GM18907 (cell line): ENCODE measurements around the gene GRK6.

Source experiments
- ATAC-seq: cut with Tn5 transposase; IDR thresholded peaks from one replicate; pipeline ENCODE4 v1.9.1; 2021; ENCODE audit warnings: mild to moderate bottlenecking, moderate library complexity; ENCODE audit not compliant: unreplicated experiment

Gene GRK6

DNA sequence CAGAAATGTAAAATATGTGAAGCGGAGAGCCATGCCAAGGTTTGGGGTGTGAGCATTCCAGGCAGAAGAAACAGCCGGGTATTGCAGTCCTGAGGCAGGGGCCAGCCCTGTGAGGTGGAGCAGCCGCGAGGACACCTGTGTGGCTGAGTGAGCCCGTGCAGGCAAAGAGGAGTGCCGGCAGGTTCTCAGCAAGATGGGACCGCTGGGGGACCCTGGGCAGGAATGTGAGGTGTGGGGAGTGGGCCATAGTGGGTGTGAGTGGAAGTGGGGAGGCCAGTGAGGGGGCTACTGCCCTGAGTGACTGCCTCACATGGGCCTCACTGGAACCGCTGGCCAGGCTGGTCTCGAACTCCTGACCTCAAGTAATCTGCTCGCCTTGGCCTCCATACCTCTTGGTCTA is 12.0 kb downstream of the GRK6 start:
- ATAC-seq: no peak

DNA sequence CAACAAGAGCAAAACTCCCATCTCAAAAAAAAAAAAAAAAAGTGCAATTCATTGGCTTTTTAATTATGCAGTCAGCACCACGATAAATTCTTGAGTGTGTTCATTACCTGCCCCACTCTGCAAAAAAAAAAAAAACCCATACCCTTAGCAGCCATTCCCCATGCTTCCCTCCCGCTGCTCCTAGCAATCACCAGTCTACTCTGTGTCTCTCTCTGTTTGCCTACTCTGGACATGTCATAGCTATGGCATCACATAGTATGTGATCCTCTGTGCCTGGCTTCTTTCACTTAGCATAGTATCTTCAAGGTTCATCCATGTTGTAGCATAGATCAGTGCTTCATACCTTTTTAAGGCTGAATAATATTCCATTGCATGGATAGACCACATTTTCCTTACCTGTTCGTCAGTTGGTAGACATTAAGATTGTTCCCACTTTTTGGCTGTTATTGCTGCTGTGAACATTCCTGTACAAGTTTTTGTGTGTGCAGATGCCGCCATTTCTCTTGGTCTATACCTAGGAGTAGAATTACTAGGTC is 13.1 kb downstream of the GRK6 start:
- no peak for ATAC-seq

DNA sequence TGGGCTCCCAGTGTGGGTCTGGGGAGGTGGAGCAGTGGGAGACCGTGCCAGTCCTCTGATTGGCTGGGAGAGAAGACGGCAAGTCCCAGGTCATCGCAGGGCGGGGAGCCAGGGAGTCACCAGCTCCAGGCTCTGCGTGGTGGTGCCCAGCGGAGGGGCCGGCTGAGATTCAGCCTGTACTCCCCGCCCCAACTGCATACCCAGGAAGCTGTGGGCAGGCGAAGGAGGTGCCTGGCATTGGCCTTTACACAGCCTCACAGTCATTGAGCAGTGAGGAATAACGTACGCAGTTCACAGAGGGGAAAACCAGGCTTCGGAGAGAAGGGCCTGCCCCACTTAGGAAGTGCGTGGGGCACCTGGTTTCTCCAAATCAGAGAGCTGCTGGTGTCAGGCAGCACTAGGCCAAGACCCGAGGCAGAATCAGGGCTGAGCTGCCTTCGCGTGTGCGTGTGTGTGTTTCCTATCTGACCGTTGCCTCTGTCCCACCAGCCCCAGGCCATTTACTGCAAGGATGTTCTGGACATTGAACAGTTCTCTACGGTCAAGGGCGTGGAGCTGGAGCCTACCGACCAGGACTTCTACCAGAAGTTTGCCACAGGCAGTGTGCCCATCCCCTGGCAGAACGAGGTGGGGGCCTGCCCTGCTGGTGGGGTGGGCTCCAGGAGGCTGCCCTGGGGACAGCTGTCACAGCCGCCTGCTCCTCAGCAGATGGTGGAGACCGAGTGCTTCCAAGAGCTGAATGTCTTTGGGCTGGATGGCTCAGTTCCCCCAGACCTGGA is 13.9 kb downstream of the GRK6 start:
- no peak for ATAC-seq

DNA sequence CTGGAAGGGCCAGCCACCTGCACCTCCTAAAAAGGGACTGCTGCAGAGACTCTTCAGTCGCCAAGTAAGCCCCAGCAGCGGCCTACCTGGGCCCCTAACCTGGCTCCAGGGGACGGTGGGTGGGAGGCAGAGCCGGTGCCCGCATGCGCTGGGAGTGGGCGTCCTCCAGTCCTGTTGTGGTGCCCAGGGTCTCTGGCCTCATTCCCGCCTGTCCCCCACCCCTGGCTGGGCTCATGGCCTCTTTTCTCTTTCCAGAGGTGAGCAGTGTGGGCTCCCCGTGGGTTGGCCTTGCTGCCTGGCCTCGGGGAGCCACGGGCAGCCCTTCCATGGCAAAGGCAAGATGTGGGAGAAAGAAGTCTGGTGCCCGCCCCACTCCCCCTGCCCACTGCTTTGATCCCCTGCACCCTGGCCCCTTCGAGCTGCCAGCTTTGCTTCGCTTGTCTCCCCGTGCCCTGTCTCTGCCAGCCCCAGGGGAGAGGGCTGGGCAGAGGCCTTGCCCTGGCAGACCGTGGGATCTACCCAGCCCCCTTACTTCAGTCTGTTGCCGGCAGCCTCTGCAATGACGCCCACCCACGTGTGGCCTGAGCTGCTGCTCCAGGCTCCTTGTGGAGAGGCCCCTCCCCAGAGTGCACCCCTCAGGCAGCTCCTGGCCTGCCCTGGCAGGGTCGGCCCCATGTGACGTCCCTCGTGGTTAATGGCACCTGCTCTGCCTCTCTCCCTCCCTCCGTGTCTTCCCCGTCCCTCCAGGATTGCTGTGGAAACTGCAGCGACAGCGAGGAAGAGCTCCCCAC is 14.7 kb downstream of the GRK6 start:
- no peak for ATAC-seq

DNA sequence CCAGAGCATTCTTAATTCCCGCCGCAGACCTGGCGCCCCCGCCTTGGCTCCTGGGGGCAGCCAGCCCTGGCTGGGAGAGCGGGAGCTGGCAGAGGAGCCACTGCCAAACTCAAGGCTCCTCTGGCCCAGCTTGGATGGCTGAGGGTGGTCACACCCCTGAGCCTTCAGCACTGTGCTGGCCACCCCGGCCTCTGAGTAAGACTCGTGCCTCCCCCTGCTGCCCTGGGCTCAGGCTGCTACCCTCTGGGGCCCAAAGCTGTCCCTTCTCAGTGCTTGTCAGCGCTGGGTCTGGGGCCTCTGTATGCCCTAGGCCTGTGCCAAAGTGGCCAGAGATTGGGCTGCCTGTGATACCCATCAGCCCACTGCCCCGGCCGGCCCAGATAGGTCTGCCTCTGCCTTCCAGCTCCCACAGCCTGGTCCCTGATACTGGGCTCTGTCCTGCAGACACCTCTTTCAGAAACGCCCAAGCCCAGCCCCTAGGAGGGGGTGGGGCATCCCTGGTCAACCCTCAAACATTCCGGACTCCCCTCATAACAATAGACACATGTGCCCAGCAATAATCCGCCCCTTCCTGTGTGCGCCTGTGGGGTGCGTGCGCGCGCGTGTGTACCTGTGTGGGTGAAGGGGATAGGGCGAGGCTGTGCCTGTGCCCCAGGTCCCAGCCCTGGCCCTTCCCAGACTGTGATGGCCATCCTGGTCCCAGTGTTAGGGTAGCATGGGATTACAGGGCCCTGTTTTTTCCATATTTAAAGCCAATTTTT is 15.8 kb downstream of the GRK6 start:
- ATAC-seq: no peak

DNA sequence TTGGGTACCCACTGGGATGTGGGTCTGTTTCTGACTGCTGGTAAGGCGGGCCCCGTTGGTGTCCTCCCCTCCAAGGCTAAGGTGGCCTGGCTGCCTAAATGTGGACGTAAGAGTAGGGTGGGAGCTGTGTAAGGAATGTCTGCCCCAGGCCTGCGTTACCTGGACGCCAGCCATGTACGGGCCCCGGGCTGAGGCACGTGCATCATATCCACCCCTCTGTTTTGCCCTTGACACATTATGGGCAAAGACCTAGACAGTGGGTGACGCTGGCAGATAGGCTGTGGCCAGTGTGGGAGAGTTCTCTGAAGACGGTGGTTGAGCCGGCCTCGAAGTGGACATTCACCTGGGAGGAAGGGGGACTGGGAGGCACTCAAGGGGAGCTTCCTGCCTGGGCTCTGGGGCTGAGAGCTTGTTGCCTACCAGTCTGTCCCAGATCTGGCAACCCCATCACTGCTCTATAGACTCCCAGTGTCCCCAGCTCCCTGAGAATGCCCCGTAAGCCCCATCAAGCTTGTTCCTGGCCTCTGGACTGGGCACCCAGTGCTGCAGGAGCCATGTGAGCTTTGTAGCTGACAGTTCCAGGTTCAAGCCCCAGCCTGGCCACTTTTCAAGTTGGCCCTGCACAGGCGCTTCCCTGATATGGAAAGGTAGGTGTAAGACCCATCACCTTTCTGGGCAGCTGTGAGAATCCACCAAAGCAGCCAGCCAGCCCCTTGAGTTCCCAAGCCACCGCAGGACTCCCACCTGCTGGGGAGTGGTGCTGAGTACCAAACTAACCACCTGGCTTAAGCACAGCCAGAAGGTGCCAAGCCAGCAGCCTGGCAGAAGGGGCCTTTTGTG is 16.9 kb downstream of the GRK6 start:
- no peak for ATAC-seq

DNA sequence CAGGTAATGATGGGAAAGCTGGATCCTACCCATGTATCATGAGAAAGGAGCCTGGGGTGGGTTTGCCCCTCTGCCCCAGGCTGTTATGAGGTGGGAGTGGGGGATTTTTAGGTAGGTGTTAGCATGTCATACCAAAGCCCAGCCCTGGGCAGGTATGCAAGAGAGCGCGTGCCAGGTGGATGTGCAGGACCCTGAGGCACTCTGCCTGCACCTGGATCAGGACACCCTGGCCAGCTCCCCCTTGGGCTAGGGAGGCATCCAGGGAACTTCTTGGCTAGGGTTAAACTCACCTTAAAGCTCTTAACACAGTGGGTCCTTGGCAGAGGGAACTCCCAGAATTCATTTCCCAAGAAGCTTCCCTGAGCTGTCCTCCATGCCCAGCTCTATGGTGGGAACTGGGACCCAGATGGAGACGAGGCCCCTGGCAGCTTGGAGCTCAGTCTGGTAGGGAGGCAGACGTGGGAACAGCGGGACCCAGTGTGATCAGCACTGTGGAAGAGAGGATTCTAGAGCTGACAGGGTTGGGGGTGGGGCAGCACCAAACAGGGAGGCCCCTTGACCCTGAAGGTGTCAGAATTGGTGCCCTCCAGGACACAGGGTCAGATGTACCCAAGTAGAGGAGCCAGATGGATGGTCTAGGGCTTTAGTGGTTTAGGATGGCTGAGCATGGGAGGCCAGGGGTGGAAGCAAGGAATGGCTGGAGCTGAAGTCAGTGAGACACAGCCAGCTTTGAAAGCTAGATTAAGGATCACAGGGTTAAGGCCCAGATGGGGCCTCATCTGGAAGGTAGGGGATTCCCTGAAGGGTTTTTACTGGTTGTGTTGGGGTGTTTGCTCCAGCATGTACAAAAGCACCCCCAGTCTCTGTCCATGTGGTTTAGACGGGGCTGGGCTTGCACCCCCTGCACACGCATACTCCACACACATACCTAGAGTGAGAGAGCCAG is 17.9 kb downstream of the GRK6 start:
- ATAC-seq: no peak

DNA sequence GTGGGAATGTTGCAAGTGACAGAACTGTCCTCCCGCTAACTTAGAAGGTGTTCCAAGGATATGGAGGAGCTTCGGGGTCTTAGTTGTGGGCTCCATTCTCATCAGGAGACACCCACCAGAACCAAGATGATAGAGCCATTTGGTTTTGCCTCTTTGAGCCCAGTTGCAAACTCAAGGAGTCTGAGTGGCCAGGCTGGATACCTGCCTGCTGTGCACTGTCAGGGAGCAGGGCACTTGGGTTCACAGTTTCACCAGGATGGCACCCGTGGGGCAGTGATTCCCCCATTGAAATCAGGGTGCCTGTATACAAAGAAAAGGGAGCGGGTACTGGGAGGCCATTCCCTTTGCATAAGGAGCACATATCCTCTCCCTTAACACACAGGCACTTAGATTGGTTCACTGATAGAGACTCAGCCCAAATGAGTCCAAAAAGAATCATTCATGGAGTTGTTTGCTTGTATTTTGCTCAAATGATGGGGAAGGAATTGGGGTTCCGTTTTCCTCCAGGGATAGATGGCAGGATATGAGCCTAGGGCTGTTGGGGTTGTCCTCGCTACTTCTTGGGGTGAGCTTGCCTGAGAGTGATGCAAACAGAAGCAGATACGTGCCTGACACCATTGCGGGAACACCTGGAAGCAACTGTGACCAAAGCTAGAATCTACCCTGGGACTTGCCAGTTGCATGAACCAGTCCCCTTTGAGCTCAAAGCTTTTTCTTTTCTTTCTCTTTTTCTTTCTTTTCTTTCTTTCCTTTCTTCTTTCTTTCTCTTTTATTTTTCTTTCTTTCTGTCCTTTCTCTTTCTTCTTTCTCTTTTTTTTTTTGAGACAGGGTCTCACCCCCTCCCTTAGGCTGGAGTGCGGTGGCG is 18.8 kb downstream of the GRK6 start:
- ATAC-seq: no peak

DNA sequence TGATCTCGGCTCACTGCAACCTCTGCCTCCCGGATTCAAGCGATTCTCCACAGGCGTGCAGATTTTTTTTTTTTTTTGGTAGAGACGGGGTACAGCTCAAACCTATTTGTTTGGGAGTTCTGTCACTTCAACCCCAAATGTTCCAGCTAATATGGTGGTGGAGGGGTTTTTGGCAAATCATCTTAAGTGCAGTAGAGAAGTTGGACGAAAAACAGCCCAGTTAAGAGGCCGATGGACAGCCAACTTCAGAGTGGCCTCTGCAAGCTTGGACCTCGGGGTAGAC is 19.4 kb downstream of the GRK6 start:
- no peak for ATAC-seq

DNA sequence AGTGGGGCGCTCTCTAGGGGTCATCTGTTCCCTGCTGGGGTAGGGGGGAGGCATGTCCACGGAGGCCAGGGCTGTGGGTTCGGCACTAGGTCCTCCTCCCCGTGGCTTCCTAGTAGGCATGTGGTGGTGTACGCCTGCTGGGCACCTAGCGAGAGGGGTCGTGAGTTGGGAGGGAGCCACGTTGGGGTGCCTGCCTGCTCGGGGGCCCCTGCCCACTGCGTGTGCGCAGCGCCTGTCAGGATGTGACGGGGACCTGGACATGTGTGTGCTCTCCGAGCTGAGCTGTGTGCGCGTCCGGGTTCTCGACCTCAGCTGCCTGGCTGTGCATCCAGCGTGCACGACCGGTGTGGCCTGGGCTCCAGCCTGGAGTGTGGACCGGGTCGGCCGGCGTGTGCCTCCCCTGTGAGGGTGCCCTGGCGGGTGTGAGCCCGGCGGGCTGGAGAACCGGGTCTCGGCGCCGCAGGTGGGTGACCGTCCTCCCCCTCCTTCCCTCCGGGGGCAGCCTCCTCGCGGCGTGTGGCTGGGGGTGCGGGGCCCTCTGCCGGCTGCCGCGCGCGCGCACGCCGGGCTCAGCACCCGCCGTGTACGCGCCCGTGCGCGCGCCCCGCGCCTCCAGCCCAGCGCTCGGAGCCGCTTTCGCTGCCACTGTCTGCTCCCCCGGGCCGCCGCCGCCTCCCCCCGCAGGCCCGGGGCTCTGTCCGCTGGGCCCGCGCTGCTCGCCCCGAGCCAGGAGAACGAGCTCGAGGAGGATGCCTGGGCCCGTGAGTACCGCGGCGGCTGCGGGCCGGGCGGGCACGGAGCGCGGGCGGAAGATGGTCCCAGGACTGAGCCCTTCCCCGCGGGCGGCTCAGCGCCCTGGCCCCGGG is 20.0 kb downstream of the GRK6 start, which contains the start of gene PRR7:
TSS of gene PRR7 (plus strand) at position 615 of the 866 bp plus-strand sequence. CDS start 8,254 bp downstream, outside the sequence.
- peak; percentile 40 for ATAC-seq

DNA sequence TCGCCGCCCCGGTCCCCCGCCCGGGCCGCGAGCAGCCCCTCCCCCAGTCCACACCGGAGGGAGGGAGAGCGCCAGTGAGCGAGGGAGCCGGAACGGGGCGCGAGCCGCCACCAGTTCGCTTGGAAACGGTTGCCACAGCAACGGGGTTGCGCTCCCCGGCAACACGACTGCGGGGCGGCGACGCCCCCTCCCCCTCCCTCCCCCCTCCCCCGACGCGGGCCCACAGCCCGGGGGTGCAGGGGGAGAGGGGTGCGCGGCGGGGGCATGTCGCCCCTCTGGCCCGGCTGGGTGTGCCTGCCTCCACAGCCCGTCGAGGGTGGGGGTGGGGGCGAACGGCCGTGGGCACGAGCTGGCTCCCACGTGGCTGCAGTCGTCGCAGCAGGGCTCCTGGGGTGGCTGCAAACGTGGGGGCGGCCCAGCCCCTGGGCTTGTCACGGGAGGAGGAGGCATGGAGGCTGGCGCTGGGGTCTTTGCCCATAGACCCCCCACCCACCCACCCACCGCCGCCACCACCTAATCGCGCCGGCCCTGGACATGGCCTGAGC is 20.7 kb downstream of the GRK6 start:
- peak; percentile 25 for ATAC-seq

DNA sequence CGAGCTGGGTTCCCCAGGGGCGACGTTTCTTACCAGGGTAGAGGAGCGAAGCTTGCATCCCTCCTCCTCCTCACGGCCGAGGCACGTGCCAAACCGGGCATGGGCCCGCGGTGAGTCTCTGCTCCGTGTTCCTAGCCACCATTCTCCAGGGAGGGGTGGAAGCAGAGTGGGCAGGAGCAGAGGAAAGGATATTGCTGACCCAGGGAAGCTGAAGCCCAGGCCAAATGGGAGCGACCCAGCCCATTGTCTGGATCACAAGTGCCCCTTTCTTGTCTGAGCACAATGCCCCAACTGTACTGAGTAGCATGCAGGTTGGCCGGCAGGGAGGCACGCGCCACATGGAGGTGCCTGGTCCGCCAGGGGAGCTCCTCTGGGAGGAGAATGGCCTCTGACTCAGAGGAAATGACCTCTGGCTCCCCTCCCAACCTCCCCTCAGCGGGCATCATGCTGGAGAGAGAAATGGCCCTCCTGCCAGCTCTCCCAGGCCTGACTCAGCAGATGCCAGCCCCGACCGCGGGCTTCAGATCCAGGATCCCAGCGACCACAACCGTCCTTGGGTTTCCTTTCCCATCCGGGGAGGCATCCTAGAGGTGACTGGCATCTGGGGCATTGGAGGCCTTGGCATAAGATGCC is 21.3 kb downstream of the GRK6 start:
- ATAC-seq: no peak

DNA sequence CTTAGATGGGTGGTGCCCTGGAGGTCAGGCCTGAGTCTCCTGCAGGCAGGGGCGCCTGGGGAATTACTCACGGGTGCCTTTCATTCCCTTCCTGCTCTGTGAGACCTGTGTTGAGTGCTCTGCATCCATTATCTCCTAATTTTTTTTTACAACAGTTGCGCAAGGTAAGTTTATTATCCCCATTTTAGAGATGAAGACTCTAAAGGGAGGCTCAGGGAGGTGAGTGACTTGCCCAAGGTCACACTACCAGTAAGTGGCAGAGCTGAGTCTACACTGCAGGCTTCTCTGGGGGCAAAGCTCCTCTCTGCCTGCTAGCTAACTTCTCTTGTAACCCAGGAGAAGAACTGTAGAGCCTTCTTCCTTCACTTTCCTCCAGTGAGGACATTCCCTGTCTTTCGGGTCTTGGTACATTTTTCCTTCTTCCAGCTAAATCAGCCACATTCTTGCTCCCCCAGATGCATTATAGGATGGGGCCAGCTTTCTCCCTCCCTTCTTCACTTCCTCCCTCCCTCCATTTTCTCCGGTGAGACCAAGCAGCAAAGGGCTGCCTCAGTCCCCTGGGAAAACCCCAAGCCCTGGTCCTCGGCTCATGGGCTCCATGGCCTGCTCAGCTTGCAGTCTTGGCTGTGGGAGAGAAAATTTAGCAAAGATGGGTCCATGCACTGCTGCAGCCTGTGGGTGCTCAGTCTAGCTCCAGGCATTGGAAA is 21.9 kb downstream of the GRK6 start:
- ATAC-seq: no peak

DNA sequence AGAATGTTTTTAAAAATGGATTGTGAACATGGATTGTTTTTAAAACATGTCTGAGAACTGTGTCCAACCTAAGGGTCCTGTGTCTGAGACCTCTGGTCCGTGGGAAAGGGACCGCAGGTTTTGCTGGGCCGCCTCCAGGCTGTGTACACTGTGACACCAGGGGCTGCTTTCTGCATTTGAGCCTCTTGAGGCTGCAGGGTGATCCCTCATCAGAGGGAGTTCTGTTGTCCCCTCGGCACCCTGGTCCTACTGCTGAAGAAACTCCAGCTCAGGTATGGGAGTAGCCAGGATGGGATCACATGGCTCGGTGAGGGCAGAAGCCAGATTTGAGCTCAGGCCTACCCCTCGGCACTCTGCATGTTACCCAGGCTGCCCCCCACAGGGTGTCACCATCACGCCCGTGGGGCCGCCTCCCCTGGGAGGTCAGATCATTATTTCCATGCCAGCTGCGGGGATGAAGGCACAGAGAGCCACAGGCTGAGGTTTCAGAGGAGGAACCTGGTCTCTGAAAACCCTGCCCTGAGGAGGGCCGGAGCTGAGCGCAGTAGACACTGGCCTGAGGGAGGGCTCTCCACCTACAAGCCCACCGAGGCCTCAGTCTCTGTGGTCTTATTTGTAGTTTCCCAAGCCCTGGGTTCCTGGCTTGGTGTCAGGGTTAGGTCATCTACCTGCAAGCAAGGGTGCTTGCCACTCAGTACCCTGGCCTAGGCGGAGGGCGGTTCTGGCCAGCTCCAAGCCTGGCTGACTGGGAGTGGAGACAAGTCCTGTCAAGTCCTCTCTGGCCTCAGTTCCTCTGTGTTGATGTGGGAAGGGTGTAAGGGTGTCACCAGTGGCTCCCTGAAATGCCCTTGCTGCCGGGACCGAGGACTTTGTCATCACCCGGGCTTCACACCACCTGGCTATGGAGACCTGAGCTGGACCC is 22.9 kb downstream of the GRK6 start:
- no peak for ATAC-seq
